ENCODE data around the gene SLC25A22.

SLC25A22 gene

DNA sequence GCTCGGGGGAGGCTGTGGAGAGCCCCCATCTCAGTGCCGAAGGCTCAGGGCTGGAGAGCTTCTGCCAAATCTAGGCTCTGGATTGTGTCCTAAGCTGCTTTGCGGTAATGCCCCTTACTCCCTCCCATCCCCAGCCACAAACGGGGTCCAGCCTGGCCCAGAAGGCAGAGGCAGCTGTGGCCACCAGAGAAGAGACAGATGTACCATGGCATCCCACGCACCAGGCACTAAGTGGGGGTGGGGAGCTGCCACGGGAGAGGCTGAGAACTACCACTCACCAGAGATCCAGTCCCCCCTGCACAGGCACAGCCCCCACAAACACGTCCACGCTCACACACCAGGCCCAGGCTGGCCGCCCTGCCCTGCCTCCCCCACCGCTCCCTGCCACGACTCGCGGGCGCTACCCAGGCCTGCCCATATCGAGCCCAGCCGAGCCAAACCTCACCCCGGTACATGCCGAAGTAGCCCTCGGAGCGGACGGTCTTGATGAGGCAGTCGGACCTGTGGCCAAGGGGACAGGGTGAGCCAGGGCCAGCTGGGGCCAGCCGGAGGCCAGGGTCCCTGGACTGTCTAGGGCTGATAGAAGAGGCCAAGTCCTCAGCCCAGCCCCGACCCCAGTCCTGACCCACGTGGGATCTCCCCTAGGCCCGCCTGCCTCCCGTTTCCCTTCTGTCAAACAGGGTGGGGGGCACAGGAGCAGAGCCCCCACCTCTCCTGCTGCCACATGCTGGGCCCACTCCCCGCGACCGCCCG lies 3.9 kb downstream of the SLC25A22 start:
- TF ChIP-seq, protein P1, sequence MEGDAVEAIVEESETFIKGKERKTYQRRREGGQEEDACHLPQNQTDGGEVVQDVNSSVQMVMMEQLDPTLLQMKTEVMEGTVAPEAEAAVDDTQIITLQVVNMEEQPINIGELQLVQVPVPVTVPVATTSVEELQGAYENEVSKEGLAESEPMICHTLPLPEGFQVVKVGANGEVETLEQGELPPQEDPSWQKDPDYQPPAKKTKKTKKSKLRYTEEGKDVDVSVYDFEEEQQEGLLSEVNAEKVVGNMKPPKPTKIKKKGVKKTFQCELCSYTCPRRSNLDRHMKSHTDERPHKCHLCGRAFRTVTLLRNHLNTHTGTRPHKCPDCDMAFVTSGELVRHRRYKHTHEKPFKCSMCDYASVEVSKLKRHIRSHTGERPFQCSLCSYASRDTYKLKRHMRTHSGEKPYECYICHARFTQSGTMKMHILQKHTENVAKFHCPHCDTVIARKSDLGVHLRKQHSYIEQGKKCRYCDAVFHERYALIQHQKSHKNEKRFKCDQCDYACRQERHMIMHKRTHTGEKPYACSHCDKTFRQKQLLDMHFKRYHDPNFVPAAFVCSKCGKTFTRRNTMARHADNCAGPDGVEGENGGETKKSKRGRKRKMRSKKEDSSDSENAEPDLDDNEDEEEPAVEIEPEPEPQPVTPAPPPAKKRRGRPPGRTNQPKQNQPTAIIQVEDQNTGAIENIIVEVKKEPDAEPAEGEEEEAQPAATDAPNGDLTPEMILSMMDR (IDR thresholded peaks at IDR 0.05; ENCODE audit: low read depth, low read length), result no peak
- no peak overlapping the region for H3K4me3 ChIP-seq (ENCODE audit: low read depth, low read length)
- no peak for DNase-seq (ENCODE audit: low read depth, low spot score)
- in situ Hi-C loops (cut with HindIII; ENCODE audit: low sequenced_read_pairs), result no loop called here

DNA sequence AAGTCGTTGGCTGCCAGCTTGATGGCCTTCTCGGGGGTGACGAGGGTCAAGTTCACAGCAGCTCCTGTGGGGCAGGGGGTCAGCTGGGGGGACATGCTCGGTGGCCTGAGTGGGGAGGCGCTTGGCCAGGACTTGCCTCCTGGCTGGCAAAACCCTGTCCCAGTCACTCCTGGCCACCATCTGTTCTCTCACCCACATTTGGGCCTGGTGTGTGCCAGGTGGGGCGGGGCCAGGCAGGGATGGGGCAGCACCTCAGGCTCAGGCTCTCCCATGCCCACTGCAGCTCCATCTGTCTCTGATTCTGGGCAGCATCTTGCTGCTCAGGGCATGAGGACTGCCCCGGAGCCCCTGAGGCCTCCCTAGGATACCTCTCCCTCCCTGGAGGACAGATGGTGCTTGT lies 4.5 kb downstream of the SLC25A22 start:
- in situ Hi-C loops (cut with HindIII; ENCODE audit: low sequenced_read_pairs), result no loop called here
- no peak overlapping the region for H3K4me3 ChIP-seq (ENCODE audit: low read depth, low read length)
- TF ChIP-seq, protein P1 (IDR thresholded peaks at IDR 0.05; ENCODE audit: low read depth, low read length), result no peak

DNA sequence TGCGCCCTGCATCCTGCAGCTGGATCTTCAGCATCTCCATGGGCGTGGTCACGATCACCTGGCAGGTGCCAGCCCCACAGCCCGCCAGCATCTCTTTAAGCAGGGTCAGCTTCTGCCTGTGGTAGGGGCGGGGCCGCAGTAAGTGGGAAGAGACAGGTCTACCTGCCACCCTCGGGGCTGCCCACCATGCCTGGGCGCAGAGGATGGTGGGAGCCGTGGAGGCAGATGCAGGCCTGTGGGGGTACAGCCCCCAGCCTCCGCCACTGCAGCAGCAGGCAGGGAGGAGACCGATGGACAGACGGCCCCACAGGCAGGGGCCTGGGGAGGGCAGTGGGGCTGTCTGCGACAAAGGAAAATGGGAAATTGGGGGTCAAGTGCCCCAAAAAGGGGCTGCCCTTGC lies 5.2 kb downstream of the SLC25A22 start:
- DNase-seq (ENCODE audit: low read depth, low spot score), result no peak
- in situ Hi-C loops (cut with HindIII; ENCODE audit: low sequenced_read_pairs), result no loop called here
- TF ChIP-seq, protein P1 (IDR thresholded peaks at IDR 0.05; ENCODE audit: low read depth, low read length), result no peak
- no peak overlapping the region for H3K4me3 ChIP-seq (ENCODE audit: low read depth, low read length)

More for the DNA sequence above, 4.5 kb downstream of the SLC25A22 start:
- no peak for DNase-seq (ENCODE audit: low read depth, low spot score)

DNA sequence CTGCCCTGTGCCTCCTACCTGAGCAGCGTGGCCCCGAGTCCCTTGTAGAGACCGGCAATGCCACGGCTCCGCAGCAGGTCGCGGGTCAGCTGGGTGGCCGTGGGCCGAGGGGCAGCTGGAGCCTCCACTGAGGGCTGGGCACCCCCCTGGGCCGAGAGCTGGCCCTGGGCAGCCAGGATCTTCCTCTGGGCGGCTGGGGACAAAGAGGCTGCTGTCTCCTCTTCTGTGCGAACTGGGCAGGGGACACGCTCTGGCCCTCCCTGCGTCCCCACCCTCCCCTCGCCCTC lies 5.6 kb downstream of the SLC25A22 start:
- TF ChIP-seq, protein P1 (IDR thresholded peaks at IDR 0.05; ENCODE audit: low read depth, low read length), result no peak
- no peak overlapping the region for H3K4me3 ChIP-seq (ENCODE audit: low read depth, low read length)
- in situ Hi-C loops (cut with HindIII; ENCODE audit: low sequenced_read_pairs), result no loop called here
- no peak for DNase-seq (ENCODE audit: low read depth, low spot score)

DNA sequence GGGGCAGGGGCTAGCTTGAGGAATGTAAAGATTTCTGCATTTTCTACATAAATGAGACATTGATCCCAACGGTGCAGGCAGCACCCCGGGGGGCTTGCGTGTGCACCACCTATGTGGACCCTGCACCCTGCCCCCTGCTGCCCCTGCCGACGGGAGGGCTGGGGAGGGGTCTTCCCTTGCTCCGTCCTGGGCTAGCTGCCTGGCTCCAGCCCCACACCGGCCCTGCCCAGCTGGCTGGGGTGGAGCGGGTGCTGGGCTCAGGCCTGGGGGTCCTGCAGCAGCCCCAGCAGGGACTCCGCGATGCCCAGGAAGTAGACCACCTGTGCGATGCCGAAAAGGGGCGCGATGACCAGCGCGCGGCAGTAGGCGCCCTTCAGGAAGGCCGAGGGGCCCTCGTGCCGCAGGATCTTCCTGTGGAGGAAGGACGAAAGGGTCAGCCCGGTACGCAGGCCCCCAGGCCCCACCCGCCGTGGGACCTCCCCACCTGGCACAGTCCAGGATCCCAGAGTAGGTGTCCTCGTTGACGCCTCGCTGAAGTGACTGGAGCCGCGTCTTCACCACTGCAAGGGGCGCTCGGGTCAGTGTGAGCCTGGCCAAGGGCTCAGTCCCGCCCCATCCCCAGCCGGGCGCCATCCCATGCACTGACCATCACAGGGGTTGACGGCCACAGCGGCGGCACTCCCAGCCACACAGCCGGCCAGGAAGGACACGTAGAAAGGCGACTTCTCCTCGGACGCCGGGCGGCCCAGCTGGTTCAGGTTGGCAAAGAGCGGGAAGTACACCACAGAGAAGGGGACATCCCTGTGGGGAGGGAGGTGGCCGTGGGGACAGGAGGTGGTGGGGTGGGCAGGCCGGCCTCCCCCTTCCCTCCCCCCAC lies 6.2 kb downstream of the SLC25A22 start:
- in situ Hi-C loops (cut with HindIII; ENCODE audit: low sequenced_read_pairs), result no loop called here
- TF ChIP-seq, protein P1 (IDR thresholded peaks at IDR 0.05; ENCODE audit: low read depth, low read length), result no peak
- DNase-seq (ENCODE audit: low read depth, low spot score), result no peak
- H3K4me3 ChIP-seq (ENCODE audit: low read depth, low read length), result no peak overlapping the region

DNA sequence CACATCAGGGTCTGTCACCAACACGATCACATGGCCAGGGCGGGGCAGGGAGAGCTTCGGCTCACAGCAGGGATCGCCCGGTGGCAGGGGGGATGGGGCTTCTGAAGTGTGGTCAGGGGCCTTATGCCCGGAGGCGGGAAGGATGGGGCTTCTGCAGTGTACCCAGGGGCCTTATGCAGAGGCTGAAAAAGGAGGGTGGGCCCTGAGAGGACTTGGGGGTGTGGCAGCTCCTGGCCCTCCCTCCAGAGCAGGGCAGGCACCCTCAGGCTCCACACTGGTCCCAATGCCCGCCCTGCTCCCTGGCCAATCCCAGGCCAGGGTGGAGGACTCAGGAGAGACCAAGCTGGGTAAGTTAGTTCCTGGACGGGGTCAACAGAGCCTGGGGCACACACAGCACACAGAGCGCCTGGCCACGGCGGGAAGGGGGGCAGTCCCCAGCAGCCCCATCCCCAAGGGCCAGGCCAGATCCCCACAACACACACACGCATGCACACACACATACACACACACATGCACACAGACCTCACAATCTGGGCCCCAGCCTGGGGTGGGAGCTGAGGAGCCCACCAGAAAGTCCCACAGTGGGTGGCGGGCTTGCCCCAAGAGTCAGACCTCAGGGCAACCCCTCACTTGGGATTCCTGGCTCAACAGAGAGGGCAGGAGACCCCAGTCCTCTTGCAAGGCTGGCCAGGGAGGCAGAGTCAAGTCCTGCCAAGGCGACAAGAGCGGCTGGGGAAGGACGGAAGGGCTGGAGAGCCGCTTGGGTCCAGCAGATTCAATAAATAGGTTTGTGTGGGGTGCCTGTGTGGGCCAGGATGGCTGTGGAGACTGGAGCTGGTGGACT lies 7.1 kb downstream of the SLC25A22 start:
- in situ Hi-C loops (cut with HindIII; ENCODE audit: low sequenced_read_pairs), result no loop called here
- DNase-seq (ENCODE audit: low read depth, low spot score), result peak; percentile 32
- no peak overlapping the region for H3K4me3 ChIP-seq (ENCODE audit: low read depth, low read length)
- TF ChIP-seq, protein P1 (IDR thresholded peaks at IDR 0.05; ENCODE audit: low read depth, low read length), result no peak
